Measurements from ENCODE around the gene RPS3. TPM values are rescaled to one million over a fixed set of nuclear protein-coding genes. Genes with fewer than 3 reads are reported as not detected.

The RPS3 gene
- total RNA-seq, 1 donor, result 2,208 TPM

- no peak for TF ChIP-seq CTCF (IDR thresholded peaks at IDR 0.05; ENCODE audit: insufficient read depth, low read length)
- no peak overlapping the region for H3K4me3 ChIP-seq (ENCODE audit: low read depth, low read length)
- no peak for DNase-seq (ENCODE audit: low read depth)
Measured at GRCh38 chr11:75380716-75381420, 18.4 kb upstream of the RPS3 start.

DNA sequence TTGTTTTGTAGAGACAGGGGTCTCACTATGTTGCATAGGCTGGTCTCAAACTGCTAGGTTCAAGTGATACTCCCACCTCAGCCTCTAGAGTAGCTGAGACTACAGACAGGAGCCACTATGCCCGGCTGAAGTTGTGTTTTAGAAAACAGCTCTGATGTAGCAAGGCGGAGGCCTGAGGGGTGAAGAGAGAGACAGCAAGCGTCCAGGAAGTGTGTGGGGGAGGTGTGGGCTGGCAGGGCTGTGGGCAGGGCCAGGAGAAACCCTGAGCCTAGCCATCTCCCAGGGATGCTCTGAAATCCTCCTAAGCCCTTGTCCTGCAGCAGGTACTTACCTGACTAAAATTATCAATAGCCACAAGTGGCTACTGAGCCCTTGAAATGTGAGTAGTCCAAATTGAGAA lies 16.1 kb upstream of the RPS3 start:
- TF ChIP-seq CTCF (IDR thresholded peaks at IDR 0.05; ENCODE audit: insufficient read depth, low read length), result no peak
- no peak for DNase-seq (ENCODE audit: low read depth)
- H3K4me3 ChIP-seq (ENCODE audit: low read depth, low read length), result no peak overlapping the region

DNA sequence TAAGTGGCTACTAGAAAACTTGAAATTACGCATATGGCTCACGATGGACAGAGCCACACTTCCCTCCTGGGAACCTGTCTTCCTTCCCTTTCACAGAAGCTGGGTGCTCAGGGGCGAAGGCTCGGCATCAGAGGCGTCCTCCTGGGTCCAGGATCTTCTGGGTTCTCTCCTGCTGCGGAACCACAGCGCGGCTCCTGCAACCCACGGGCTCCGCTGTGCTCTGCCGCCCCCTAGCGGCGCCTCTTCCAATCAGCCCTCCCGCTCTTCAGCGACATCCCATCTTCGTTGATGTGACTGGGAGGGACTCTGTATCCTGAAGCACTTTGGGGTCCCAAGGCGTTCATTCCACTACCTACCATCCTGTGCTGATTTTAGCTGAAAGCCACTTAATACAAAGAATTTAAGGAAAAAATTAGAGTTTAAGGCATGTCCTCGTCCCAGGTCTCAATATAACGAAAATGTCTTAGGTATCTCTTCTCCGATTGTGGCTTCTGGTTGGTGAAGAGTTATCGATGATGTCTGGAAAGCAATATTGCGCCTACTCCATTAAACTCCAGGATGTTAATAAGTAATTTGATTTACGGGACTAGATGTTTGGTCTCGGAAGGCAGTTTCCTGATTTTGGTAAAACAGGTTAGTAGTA lies 14.8 kb upstream of the RPS3 start:
- H3K4me3 ChIP-seq (ENCODE audit: low read depth, low read length), result no peak overlapping the region
- peak; percentile 70 for DNase-seq (ENCODE audit: low read depth)
- peak; percentile 95 for TF ChIP-seq CTCF (IDR thresholded peaks at IDR 0.05; ENCODE audit: insufficient read depth, low read length)

GRCh38 chr11:75386942-75387630 lies 12.2 kb upstream of the RPS3 start:
- no peak for DNase-seq (ENCODE audit: low read depth)
- TF ChIP-seq CTCF (IDR thresholded peaks at IDR 0.05; ENCODE audit: insufficient read depth, low read length), result no peak
- H3K4me3 ChIP-seq (ENCODE audit: low read depth, low read length), result no peak overlapping the region

- no peak overlapping the region for H3K4me3 ChIP-seq (ENCODE audit: low read depth, low read length)
- TF ChIP-seq CTCF (IDR thresholded peaks at IDR 0.05; ENCODE audit: insufficient read depth, low read length), result no peak
- no peak for DNase-seq (ENCODE audit: low read depth)
Measured at GRCh38 chr11:75387736-75388294, 11.5 kb upstream of the RPS3 start.

- peak; percentile 87 for DNase-seq (ENCODE audit: low read depth)
- H3K4me3 ChIP-seq (ENCODE audit: low read depth, low read length), result no peak overlapping the region
- peak; percentile 82 for TF ChIP-seq CTCF (IDR thresholded peaks at IDR 0.05; ENCODE audit: insufficient read depth, low read length)
Measured at GRCh38 chr11:75388386-75389275, 10.7 kb upstream of the RPS3 start.

Data from fibroblast of the aortic adventitia (primary cell).